A549 treated with DMSO at 1 μM for 4 hours (cell line): ENCODE results near the gene MAP2K6. TPM values are rescaled to one million over a fixed set of nuclear protein-coding genes. Genes with fewer than 3 reads are reported as not detected.

Source experiments
- total RNA-seq: library from RNA; stranded (reverse); fragments of 200-300 nt; extraction: Qiagen RNA extraction; gene quantifications from 5 replicates; pipeline ENCODE4 v1.2.3, GENCODE V29; 2022; ENCODE audit warnings: low read depth

The MAP2K6 gene
- total RNA-seq, result 8.2 to 11.6 TPM (median 10.0 TPM) in 5 replicates

GRCh38 chr17:69414408-69415274, at the start of gene MAP2K6:
Gene MAP2K6 (plus strand): TSS chr17:69414697. CDS start chr17:69414985, 288 bp downstream.

Other genes starting within 250 kb of the MAP2K6 start
- gene ABCA10, start 185.9 kb upstream of the MAP2K6 start, total RNA-seq, result 0.15 to 0.24 TPM (median 0.22 TPM) in 5 replicates
- 2.2 to 3.6 TPM (median 3.3 TPM) in 5 replicates for gene ABCA5, start 87.6 kb upstream of the MAP2K6 start, total RNA-seq